ENCODE data around the gene AREG. TPM values are rescaled to one million over a fixed set of nuclear protein-coding genes. Genes with fewer than 3 reads are reported as not detected.

Gene AREG
- total and polyA plus RNA-seq, 12 donors, result 0.77 to 22.9 (median 4.3) TPM; not detected in 2

- intact Hi-C loops (cut with DNase I), result no loop called here
- Histone ChIP-seq H3K4me3 (no peak overlapping the region), H3K27me3 (no peaks in the 10 kb centered on the region), H3K36me3 (no peaks in the 10 kb centered on the region), H3K9me3 (no peaks in the 10 kb centered on the region), H3K27ac (no peak overlapping the region), H3K4me1 (peaks cover 0 to 21% (median 0%) of the 10 kb centered on the region in 9 donors)
- no peak for TF ChIP-seq CTCF (IDR thresholded peaks at IDR 0.05)
- 62 to 79% methylated on average over 2 of the region's 2 CpGs for whole genome bisulfite sequencing, 2 donors
- ATAC-seq, result no peak
- DNase-seq, result no peak
These were observed 11.9 kb upstream of the AREG start for GRCh38 chr4:74433043-74433442.

- H3K9me3 ChIP-seq, result no peaks in the 10 kb centered on the region
- H3K36me3 ChIP-seq, result no peaks in the 10 kb centered on the region
- no peak for TF ChIP-seq CTCF (IDR thresholded peaks at IDR 0.05)
- ATAC-seq, result no peak
- H3K4me1 ChIP-seq, result peaks cover 0 to 21% (median 0%) of the 10 kb centered on the region in 9 donors
- H3K27ac ChIP-seq, result no peak overlapping the region
- intact Hi-C loops (cut with DNase I), result no loop called here
- 75 to 76% methylated on average over 7 of the region's 7 CpGs for WGBS, 2 donors
- DNase-seq, result no peak
- H3K4me3 ChIP-seq, result no peak overlapping the region
- no peaks in the 10 kb centered on the region for H3K27me3 ChIP-seq
These were observed 11.3 kb upstream of the AREG start for GRCh38 chr4:74433541-74434172.

- peaks cover 0 to 20% (median 0%) of the 10 kb centered on the region in 9 donors for H3K4me1 ChIP-seq
- no peak for TF ChIP-seq CTCF (IDR thresholded peaks at IDR 0.05)
- WGBS, 2 donors, result 92 to 97% methylated on average over 1 of the region's 1 CpG
- ATAC-seq, result no peak
- H3K27ac ChIP-seq, result no peak overlapping the region
- no peak overlapping the region for H3K4me3 ChIP-seq
- no peaks in the 10 kb centered on the region for H3K9me3 ChIP-seq
- DNase-seq, result no peak
- H3K27me3 ChIP-seq, result no peaks in the 10 kb centered on the region
- intact Hi-C loops (cut with DNase I), result no loop called here
- H3K36me3 ChIP-seq, result no peaks in the 10 kb centered on the region
These were observed 9.6 kb upstream of the AREG start for GRCh38 chr4:74435296-74435695.

GRCh38 chr4:74437866-74438265 is 7.1 kb upstream of the AREG start:
- no peak for TF ChIP-seq CTCF (IDR thresholded peaks at IDR 0.05)
- ATAC-seq (no peak), DNase-seq (no peak)
- Histone ChIP-seq H3K27me3 (no peaks in the 10 kb centered on the region), H3K9me3 (no peaks in the 10 kb centered on the region), H3K27ac (no peak overlapping the region), H3K4me3 (no peak overlapping the region), H3K4me1 (no peaks in the 10 kb centered on the region), H3K36me3 (no peaks in the 10 kb centered on the region)
- WGBS, 2 donors, result 72 to 79% methylated on average over 3 of the region's 3 CpGs
- intact Hi-C loops (cut with DNase I), result no loop called here

Measured in heart right ventricle (tissue), 16 donors.